Cerebellar cortex (tissue), 1 donor: Measurements from ENCODE around the gene PRL.

Experiments
- DNase-seq: peaks from one replicate; pipeline ENCODE4 v3.0.0-alpha.2; 2015; ENCODE audit warnings: low spot score

Gene PRL

GRCh38 chr6:22296936-22297335 lies at the start of gene PRL:
Gene PRL, minus strand, starts transcription at chr6:22297036. Its CDS starts 54 bp downstream, at chr6:22296982.
- DNase-seq: no peak

- no peak for DNase-seq
Measured at GRCh38 chr6:22343864-22344263, 47.0 kb upstream of the PRL start.

GRCh38 chr6:22334778-22335177 lies 37.9 kb upstream of the PRL start:
- DNase-seq: no peak

GRCh38 chr6:22333802-22334201 lies 37.0 kb upstream of the PRL start:
- DNase-seq: no peak

- no peak for DNase-seq
Measured at GRCh38 chr6:22332711-22333110, 35.9 kb upstream of the PRL start.

- DNase-seq: no peak
Measured at GRCh38 chr6:22332216-22332615, 35.4 kb upstream of the PRL start.

GRCh38 chr6:22330941-22331340 lies 34.1 kb upstream of the PRL start:
- no peak for DNase-seq

- DNase-seq: no peak
Measured at GRCh38 chr6:22328474-22328873, 31.6 kb upstream of the PRL start.

- no peak for DNase-seq
Measured at GRCh38 chr6:22327881-22328280, 31.0 kb upstream of the PRL start.

- no peak for DNase-seq
Measured at GRCh38 chr6:22326500-22326899, 29.7 kb upstream of the PRL start.

GRCh38 chr6:22325481-22325880 lies 28.6 kb upstream of the PRL start:
- DNase-seq: no peak

GRCh38 chr6:22323848-22324247 lies 27.0 kb upstream of the PRL start:
- no peak for DNase-seq

GRCh38 chr6:22322103-22323030 lies 25.5 kb upstream of the PRL start:
- no peak for DNase-seq

GRCh38 chr6:22320750-22321149 lies 23.9 kb upstream of the PRL start:
- DNase-seq: no peak

GRCh38 chr6:22318404-22318803 lies 21.6 kb upstream of the PRL start:
- no peak for DNase-seq

- DNase-seq: no peak
Measured at GRCh38 chr6:22313796-22314195, 17.0 kb upstream of the PRL start.

GRCh38 chr6:22308939-22309338 lies 12.1 kb upstream of the PRL start:
- no peak for DNase-seq

- no peak for DNase-seq
Measured at GRCh38 chr6:22306741-22307466, 10.1 kb upstream of the PRL start.

GRCh38 chr6:22302838-22303237 lies 6.0 kb upstream of the PRL start:
- no peak for DNase-seq

GRCh38 chr6:22300273-22300998 lies 3.6 kb upstream of the PRL start:
- DNase-seq: no peak

GRCh38 chr6:22298475-22298890 lies 1.6 kb upstream of the PRL start:
- no peak for DNase-seq

GRCh38 chr6:22296067-22296466 lies 769 bp downstream of the PRL start:
- DNase-seq: no peak

GRCh38 chr6:22295145-22295544 lies 1.7 kb downstream of the PRL start:
- no peak for DNase-seq
